Measurements from ENCODE around the gene GALNT11. TPM values are rescaled to one million over a fixed set of nuclear protein-coding genes. Genes with fewer than 3 reads are reported as not detected.
"Not testable (repeated sequence)": the region's sequence is repeated elsewhere in the genome, so short reads cannot be mapped to it uniquely, and the experiment has no call there.

The GALNT11 gene
- total and polyA plus RNA-seq, 2 of the 4 experiments (the other 2 are of a cell fraction), result 24.4 to 29.3 TPM

DNA sequence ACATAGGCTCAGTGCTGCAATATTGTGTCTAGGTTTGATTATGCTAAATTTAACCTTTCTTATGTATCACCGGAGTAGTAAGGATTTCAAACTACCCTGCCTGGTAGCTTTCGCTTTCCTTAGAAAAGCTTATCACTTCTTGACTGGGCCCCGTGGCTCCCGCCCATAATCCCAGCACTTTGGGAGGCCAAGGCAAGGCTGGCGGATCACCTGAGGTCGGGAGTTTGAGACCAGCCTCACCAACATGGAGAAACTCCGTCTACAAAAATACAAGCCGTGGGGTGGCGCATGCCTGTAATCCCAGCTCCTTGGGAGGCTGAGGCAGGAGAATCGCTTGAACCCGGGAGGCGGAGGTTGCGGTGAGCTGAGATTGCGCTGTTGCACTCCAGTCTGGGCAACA is 49.9 kb downstream of the GALNT11 start:
- H2AK5ac ChIP-seq (ENCODE audit: low read depth, low read length); H4K5ac ChIP-seq (ENCODE audit: low read depth, low read length); H3K4ac ChIP-seq (ENCODE audit: low read depth, low read length); H2BK5ac ChIP-seq (ENCODE audit: low read depth, low read length, poor library complexity, severe bottlenecking); H3K56ac ChIP-seq (ENCODE audit: extremely low read depth, insufficient read depth, low read length); H4K8ac ChIP-seq (ENCODE audit: low read depth in 2 of 2, low read length in 2 of 2); H3K4me2 ChIP-seq (ENCODE audit: low read depth, low read length); H3K9me1 ChIP-seq (ENCODE audit: insufficient read depth, low read length); H3K23ac ChIP-seq (ENCODE audit: low read depth, low read length); H3K9me3 ChIP-seq (ENCODE audit: control insufficient read depth, insufficient read depth, low read length); in situ Hi-C loops (cut with MboI; ENCODE audit: low sequenced_read_pairs); dilution Hi-C loops (cut with HindIII; ENCODE audit: low sequenced_read_pairs, unreplicated experiment); H4K20me1 ChIP-seq (ENCODE audit: insufficient read depth, low read length); DNase-seq; intact Hi-C loops (cut with micrococcal nuclease); H2AK9ac ChIP-seq (replicated peaks; ENCODE audit: low read depth, low read length, poor library complexity); H3K27me3 ChIP-seq (ENCODE audit: control insufficient read depth, insufficient read depth, low read length); H2BK120ac ChIP-seq (ENCODE audit: low read depth, low read length); H3K27ac ChIP-seq (ENCODE audit: insufficient read depth, low read length); H3K18ac ChIP-seq (ENCODE audit: low read depth, low read length); H4K91ac ChIP-seq (ENCODE audit: insufficient read depth, low read depth, low read length); H2BK15ac ChIP-seq (ENCODE audit: low read depth, low read length); H3K14ac ChIP-seq (replicated peaks; ENCODE audit: low read depth, low read length); ATAC-seq (ENCODE audit: low read depth); H3K4me1 ChIP-seq (ENCODE audit: control insufficient read depth, insufficient read depth, low read length); BruUV-seq (replicated peaks); POLR2A ChIA-PET (ENCODE audit: unreplicated experiment); H2AFZ ChIP-seq (replicated peaks; ENCODE audit: low read length, poor library complexity); H3K36me3 ChIP-seq (ENCODE audit: control insufficient read depth, insufficient read depth, low read length); H2BK20ac ChIP-seq (ENCODE audit: low read depth, low read length); H3K9ac ChIP-seq (ENCODE audit: low read depth, low read length); H3K4me3 ChIP-seq (ENCODE audit: insufficient read depth, low read depth, low read length): not testable (repeated sequence)
- CTCF ChIA-PET, result interaction anchor here (0.6 kb wide), 1 partner anchor 83 kb away, joined by 3 read pairs; no protein-coding TSS in a partner anchor
- H3K79me1 ChIP-seq (ENCODE audit: low read depth in 1 of 2, low read length in 2 of 2), result peaks cover 6 to 18% of the 10 kb centered on the region in 2 experiments
- WGBS, 2 experiments (ENCODE audit: extremely low coverage in 2 of 2, insufficient read length in 1 of 2), result 94% methylated on average over 8 of the region's 14 CpGs; no CpG with 5 or more reads in 1 of the 2 experiments

All from IMR-90 (cell line).